ENCODE measurements around the gene AK4. TPM values are rescaled to one million over a fixed set of nuclear protein-coding genes. Genes with fewer than 3 reads are reported as not detected.

The AK4 gene
- total and polyA plus RNA-seq, 8 donors = 1.9 to 8.7 (median 3.3) TPM

GRCh38 chr1:65225179-65225578 lies 77.2 kb downstream of the AK4 start:
- no peak for ATAC-seq
- H3K4me1 ChIP-seq = no peaks in the 10 kb centered on the region
- no peak for TF ChIP-seq CTCF (IDR thresholded peaks at IDR 0.05)
- DNase-seq = no peak
- no peak overlapping the region for H3K4me3 ChIP-seq
- no peak overlapping the region for H3K27ac ChIP-seq
- intact Hi-C loops (cut with DNase I) = no loop called here
- H3K36me3 ChIP-seq = no peaks in the 10 kb centered on the region
- H3K9me3 ChIP-seq = no peaks in the 10 kb centered on the region
- no peaks in the 10 kb centered on the region for H3K27me3 ChIP-seq

- Histone ChIP-seq H3K36me3 (no peaks in the 10 kb centered on the region), H3K4me1 (no peaks in the 10 kb centered on the region), H3K9me3 (no peaks in the 10 kb centered on the region), H3K4me3 (no peak overlapping the region), H3K27me3 (no peaks in the 10 kb centered on the region), H3K27ac (no peak overlapping the region)
- intact Hi-C loops (cut with DNase I) = no loop called here
- DNase-seq (no peak), ATAC-seq (no peak)
- TF ChIP-seq CTCF (IDR thresholded peaks at IDR 0.05) = no peak
Observed at GRCh38 chr1:65229201-65229600, 81.2 kb downstream of the AK4 start.

- Histone ChIP-seq H3K27ac (no peak overlapping the region), H3K9me3 (no peaks in the 10 kb centered on the region), H3K4me1 (no peaks in the 10 kb centered on the region), H3K27me3 (no peaks in the 10 kb centered on the region), H3K36me3 (no peaks in the 10 kb centered on the region), H3K4me3 (no peak overlapping the region)
- intact Hi-C loops (cut with DNase I) = no loop called here
- DNase-seq = no peak
- no peak for TF ChIP-seq CTCF (IDR thresholded peaks at IDR 0.05)
- no peak for ATAC-seq
Observed at GRCh38 chr1:65229754-65230339, 81.8 kb downstream of the AK4 start.

- DNase-seq = no peak
- Histone ChIP-seq H3K27me3 (no peaks in the 10 kb centered on the region), H3K4me3 (no peak overlapping the region), H3K36me3 (no peaks in the 10 kb centered on the region), H3K27ac (no peak overlapping the region), H3K4me1 (no peaks in the 10 kb centered on the region), H3K9me3 (no peaks in the 10 kb centered on the region)
- no peak for ATAC-seq
- intact Hi-C loops (cut with DNase I) = no loop called here
- no peak for TF ChIP-seq CTCF (IDR thresholded peaks at IDR 0.05)
Observed at GRCh38 chr1:65230731-65231481, 82.9 kb downstream of the AK4 start.

- intact Hi-C loops (cut with DNase I) = no loop called here
- Histone ChIP-seq H3K4me1 (no peaks in the 10 kb centered on the region), H3K9me3 (peaks cover 0 to 7% of the 10 kb centered on the region in 2 donors), H3K27ac (no peak overlapping the region), H3K36me3 (no peaks in the 10 kb centered on the region), H3K4me3 (no peak overlapping the region), H3K27me3 (no peaks in the 10 kb centered on the region)
- ATAC-seq (no peak), DNase-seq (no peak)
- TF ChIP-seq CTCF (IDR thresholded peaks at IDR 0.05) = no peak
Observed at GRCh38 chr1:65231718-65232330, 83.8 kb downstream of the AK4 start.
